GM03348 (cell line): Measurements from ENCODE around the gene KCNQ1.

Experiments used
- DNase-seq: peaks from one replicate; pipeline ENCODE4 v3.0.0; 2012; ENCODE audit warnings: low spot score

KCNQ1 gene

GRCh38 chr11:2862395-2863275 lies 417.8 kb downstream of the KCNQ1 start:
- peak; percentile 37 for DNase-seq

GRCh38 chr11:2863276-2863618 lies 418.4 kb downstream of the KCNQ1 start:
- DNase-seq: no peak

GRCh38 chr11:2864901-2865300 lies 420.1 kb downstream of the KCNQ1 start:
- DNase-seq: no peak

- DNase-seq: no peak
These were observed 421.2 kb downstream of the KCNQ1 start for GRCh38 chr11:2865922-2866577.

GRCh38 chr11:2867142-2867541 lies 422.3 kb downstream of the KCNQ1 start:
- no peak for DNase-seq

GRCh38 chr11:2867722-2868505 lies 423.1 kb downstream of the KCNQ1 start:
- DNase-seq: no peak

GRCh38 chr11:2868506-2869133 lies 423.8 kb downstream of the KCNQ1 start:
- DNase-seq: no peak

GRCh38 chr11:2869134-2869526 lies 424.3 kb downstream of the KCNQ1 start:
- DNase-seq: no peak

GRCh38 chr11:2869561-2870427 lies 425.0 kb downstream of the KCNQ1 start:
- DNase-seq: no peak

GRCh38 chr11:2870460-2870859 lies 425.7 kb downstream of the KCNQ1 start:
- DNase-seq: no peak

GRCh38 chr11:2870969-2871680 lies 426.3 kb downstream of the KCNQ1 start:
- no peak for DNase-seq

- DNase-seq: no peak
These were observed 430.2 kb downstream of the KCNQ1 start for GRCh38 chr11:2874963-2875362.

- no peak for DNase-seq
These were observed 432.7 kb downstream of the KCNQ1 start for GRCh38 chr11:2877474-2877873.

GRCh38 chr11:2878782-2879181 lies 434.0 kb downstream of the KCNQ1 start:
- DNase-seq: no peak

- DNase-seq: no peak
These were observed 435.8 kb downstream of the KCNQ1 start for GRCh38 chr11:2880646-2881045.

- DNase-seq: no peak
These were observed 436.5 kb downstream of the KCNQ1 start for GRCh38 chr11:2881076-2881980.

- no peak for DNase-seq
These were observed 437.2 kb downstream of the KCNQ1 start for GRCh38 chr11:2881981-2882375.

- DNase-seq: no peak
These were observed 437.7 kb downstream of the KCNQ1 start for GRCh38 chr11:2882396-2883110.

GRCh38 chr11:2883640-2883978 lies 438.8 kb downstream of the KCNQ1 start:
- no peak for DNase-seq
